ENCODE measurements around the gene SEMA3E.

SEMA3E gene

DNA sequence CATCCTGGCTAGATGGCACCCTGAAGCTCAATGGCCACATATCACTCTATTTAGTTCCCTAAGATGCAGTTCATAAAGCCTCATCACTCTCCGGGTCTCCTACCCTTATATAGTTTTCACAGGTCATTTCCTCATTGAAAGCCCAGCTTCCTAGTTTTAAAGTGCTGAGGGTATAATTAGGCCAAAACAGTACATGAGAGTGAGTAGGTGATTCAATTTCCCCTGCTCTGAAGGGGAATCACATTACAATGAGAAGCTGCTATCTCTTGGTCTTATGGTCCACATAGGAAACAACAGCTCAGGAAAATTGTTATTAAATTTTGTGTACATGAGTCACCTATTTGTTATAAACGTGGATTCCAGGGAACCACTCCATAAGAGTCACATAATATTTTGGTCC is 162.0 kb downstream of the SEMA3E start:
- no peak for DNase-seq (ENCODE audit: low spot score)
- TF ChIP-seq, protein P1, sequence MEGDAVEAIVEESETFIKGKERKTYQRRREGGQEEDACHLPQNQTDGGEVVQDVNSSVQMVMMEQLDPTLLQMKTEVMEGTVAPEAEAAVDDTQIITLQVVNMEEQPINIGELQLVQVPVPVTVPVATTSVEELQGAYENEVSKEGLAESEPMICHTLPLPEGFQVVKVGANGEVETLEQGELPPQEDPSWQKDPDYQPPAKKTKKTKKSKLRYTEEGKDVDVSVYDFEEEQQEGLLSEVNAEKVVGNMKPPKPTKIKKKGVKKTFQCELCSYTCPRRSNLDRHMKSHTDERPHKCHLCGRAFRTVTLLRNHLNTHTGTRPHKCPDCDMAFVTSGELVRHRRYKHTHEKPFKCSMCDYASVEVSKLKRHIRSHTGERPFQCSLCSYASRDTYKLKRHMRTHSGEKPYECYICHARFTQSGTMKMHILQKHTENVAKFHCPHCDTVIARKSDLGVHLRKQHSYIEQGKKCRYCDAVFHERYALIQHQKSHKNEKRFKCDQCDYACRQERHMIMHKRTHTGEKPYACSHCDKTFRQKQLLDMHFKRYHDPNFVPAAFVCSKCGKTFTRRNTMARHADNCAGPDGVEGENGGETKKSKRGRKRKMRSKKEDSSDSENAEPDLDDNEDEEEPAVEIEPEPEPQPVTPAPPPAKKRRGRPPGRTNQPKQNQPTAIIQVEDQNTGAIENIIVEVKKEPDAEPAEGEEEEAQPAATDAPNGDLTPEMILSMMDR (IDR thresholded peaks at IDR 0.05; ENCODE audit: extremely low read depth, missing control alignments) = no peak

GRCh38 chr7:83486536-83486935 is 162.4 kb downstream of the SEMA3E start:
- TF ChIP-seq, protein P1 (IDR thresholded peaks at IDR 0.05; ENCODE audit: extremely low read depth, missing control alignments) = no peak
- DNase-seq (ENCODE audit: low spot score) = no peak

DNA sequence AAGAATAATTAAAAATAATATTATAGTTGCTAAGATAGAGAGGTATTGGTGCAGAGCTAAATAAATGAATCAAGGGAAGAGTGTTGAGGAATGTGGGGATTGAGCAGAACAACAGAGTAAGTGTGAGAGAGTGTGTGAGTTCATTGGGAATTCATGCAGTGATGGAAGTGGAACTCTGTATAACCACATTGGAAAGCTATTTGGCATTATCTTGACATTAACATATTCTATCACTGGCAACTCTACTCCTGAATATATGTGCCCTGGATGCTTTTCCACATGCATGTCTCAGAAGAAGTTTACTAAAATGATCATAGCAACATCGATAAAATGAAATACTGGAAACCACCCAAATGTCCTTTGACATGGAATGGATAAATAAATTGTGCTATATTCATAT is 164.1 kb downstream of the SEMA3E start:
- TF ChIP-seq, protein P1 (IDR thresholded peaks at IDR 0.05; ENCODE audit: extremely low read depth, missing control alignments) = no peak
- DNase-seq (ENCODE audit: low spot score) = no peak

GRCh38 chr7:83484266-83484665 is 164.7 kb downstream of the SEMA3E start:
- TF ChIP-seq, protein P1 (IDR thresholded peaks at IDR 0.05; ENCODE audit: extremely low read depth, missing control alignments) = no peak
- no peak for DNase-seq (ENCODE audit: low spot score)

- DNase-seq (ENCODE audit: low spot score) = no peak
- TF ChIP-seq, protein P1 (IDR thresholded peaks at IDR 0.05; ENCODE audit: extremely low read depth, missing control alignments) = no peak
Observed at GRCh38 chr7:83478616-83479015, 170.3 kb downstream of the SEMA3E start.

DNA sequence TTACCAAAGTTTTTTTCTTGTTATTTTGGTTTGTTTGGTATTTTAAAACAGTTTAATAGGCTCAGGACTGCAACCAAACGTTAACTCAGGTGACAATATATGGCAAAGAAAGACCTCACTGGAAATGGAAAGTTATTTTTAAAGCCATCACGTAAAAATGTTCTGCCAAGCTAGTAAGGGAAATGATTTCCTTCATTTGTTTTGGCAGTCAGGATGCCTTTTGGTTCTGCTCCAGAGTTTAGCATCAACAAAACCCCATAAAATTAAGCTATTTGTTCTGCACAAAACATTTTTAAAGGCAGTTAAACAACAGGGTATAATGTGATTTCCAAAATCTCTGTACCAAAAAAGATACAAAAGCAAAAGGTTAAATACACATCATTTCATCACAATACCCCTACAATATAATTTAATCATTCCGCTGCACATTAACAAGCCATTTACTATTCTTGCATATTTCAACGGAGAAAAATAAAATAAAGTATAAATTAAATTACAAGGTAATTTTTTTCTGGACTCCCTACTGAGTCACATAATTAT is 172.4 kb downstream of the SEMA3E start:
- DNase-seq (ENCODE audit: low spot score) = no peak
- TF ChIP-seq, protein P1 (IDR thresholded peaks at IDR 0.05; ENCODE audit: extremely low read depth, missing control alignments) = no peak

- no peak for DNase-seq (ENCODE audit: low spot score)
- TF ChIP-seq, protein P1 (IDR thresholded peaks at IDR 0.05; ENCODE audit: extremely low read depth, missing control alignments) = no peak
Observed at GRCh38 chr7:83475420-83475819, 173.5 kb downstream of the SEMA3E start.

Measured in GM20000 (cell line).